ENCODE measurements around the gene DLK2.
"Not testable (repeated sequence)": the region's sequence is repeated elsewhere in the genome, so short reads cannot be mapped to it uniquely, and the experiment has no call there.

Gene DLK2

GRCh38 chr6:43455531-43456428, at the start of gene DLK2:
Gene DLK2, minus strand, starts transcription at chr6:43455548. Its CDS starts 723 bp downstream, at chr6:43454825.
- Histone ChIP-seq H3K4me1 (peaks cover 0 to 11% (median 5%) of the 10 kb centered on the region in 10 experiments; a peak in 6 of 20 replicates), H4K20me1 (peaks cover 0 to 41% (median 9%) of the 10 kb centered on the region in 11 experiments; a peak in 12 of 22 replicates), H3K9me3 (replicated peaks in 1 of 11) (no peaks in the 10 kb centered on the region), H3K4me2 (peak within 1 kb of the TSS; percentile 88 to 100 (median 98)), H3K27ac (no peak within 1 kb of the TSS), H3K9ac (peak within 1 kb of the TSS; percentile 38 to 75 (median 65); a peak in 20 of 22 replicates), H3K27me3 (peaks cover 31 to 48% (median 45%) of the 10 kb centered on the region in 11 experiments), H3K36me3 (peaks cover 5 to 27% (median 21%) of the 10 kb centered on the region in 11 experiments; a peak in 20 of 22 replicates), H3K4me3 (peak within 1 kb of the TSS; percentile 58 to 74 (median 65))
- TF ChIP-seq Cebpa-rat (IDR thresholded peaks at IDR 0.05), result no peak

GRCh38 chr6:43503443-43503842, 48.1 kb upstream of the DLK2 start:
- H3K36me3 ChIP-seq, result peaks cover 67 to 78% (median 76%) of the 10 kb centered on the region in 11 experiments
- H4K20me1 ChIP-seq, result peaks cover 0 to 73% (median 27%) of the 10 kb centered on the region in 11 experiments; a peak in 18 of 22 replicates
- no peak overlapping the region; a peak in 1 of 22 replicates for H3K9ac ChIP-seq
- H3K27me3 ChIP-seq, result peaks cover 11 to 16% (median 14%) of the 10 kb centered on the region in 11 experiments
- no peak overlapping the region for H3K4me3 ChIP-seq
- no peak for TF ChIP-seq Cebpa-rat (IDR thresholded peaks at IDR 0.05)
- H3K4me1 ChIP-seq, result peaks cover 0 to 19% (median 11%) of the 10 kb centered on the region in 10 experiments; a peak in 16 of 20 replicates
- no peak overlapping the region for H3K27ac ChIP-seq
- no peaks in the 10 kb centered on the region for H3K9me3 ChIP-seq (replicated peaks in 1 of 11)
- H3K4me2 ChIP-seq, result no peak overlapping the region

- Histone ChIP-seq H3K4me1 (peaks cover 0 to 15% (median 9%) of the 10 kb centered on the region in 10 experiments; a peak in 12 of 20 replicates), H3K9ac (no peak overlapping the region; a peak in 2 of 22 replicates), H4K20me1 (peaks cover 0 to 69% (median 26%) of the 10 kb centered on the region in 11 experiments; a peak in 18 of 22 replicates), H3K27me3 (peaks cover 3 to 8% (median 6%) of the 10 kb centered on the region in 11 experiments; a peak in 21 of 22 replicates), H3K9me3 (replicated peaks in 1 of 11) (no peaks in the 10 kb centered on the region), H3K4me2 (no peak overlapping the region), H3K4me3 (no peak overlapping the region), H3K27ac (no peak overlapping the region), H3K36me3 (peaks cover 75 to 86% (median 84%) of the 10 kb centered on the region in 11 experiments)
- no peak for TF ChIP-seq Cebpa-rat (IDR thresholded peaks at IDR 0.05)
Measured at GRCh38 chr6:43502666-43503065, 47.3 kb upstream of the DLK2 start.

GRCh38 chr6:43500921-43501320, 45.6 kb upstream of the DLK2 start:
- H4K20me1 ChIP-seq, result peaks cover 3 to 67% (median 21%) of the 10 kb centered on the region in 11 experiments; a peak in 19 of 22 replicates
- no peaks in the 10 kb centered on the region for H3K9me3 ChIP-seq (replicated peaks in 1 of 11)
- no peaks in the 10 kb centered on the region for H3K27me3 ChIP-seq
- H3K4me3 ChIP-seq, result no peak overlapping the region
- peaks cover 3 to 17% (median 10%) of the 10 kb centered on the region in 10 experiments for H3K4me1 ChIP-seq
- H3K9ac ChIP-seq, result peak overlapping the region in 3 of 11 experiments; percentile 11 to 26 (median 17); a peak in 2 of 22 replicates
- TF ChIP-seq Cebpa-rat (IDR thresholded peaks at IDR 0.05), result no peak
- peaks cover 78 to 93% (median 88%) of the 10 kb centered on the region in 11 experiments for H3K36me3 ChIP-seq
- no peak overlapping the region for H3K27ac ChIP-seq
- no peak overlapping the region for H3K4me2 ChIP-seq

- peaks cover 19 to 29% (median 22%) of the 10 kb centered on the region in 10 experiments for H3K4me1 ChIP-seq
- H3K9me3 ChIP-seq (replicated peaks in 1 of 11), result no peaks in the 10 kb centered on the region
- no peak overlapping the region for H3K9ac ChIP-seq
- no peaks in the 10 kb centered on the region for H3K27me3 ChIP-seq
- no peak for TF ChIP-seq Cebpa-rat (IDR thresholded peaks at IDR 0.05)
- no peak overlapping the region for H3K4me2 ChIP-seq
- H3K27ac ChIP-seq, result no peak overlapping the region
- H3K36me3 ChIP-seq, result peaks cover 64 to 82% (median 74%) of the 10 kb centered on the region in 11 experiments
- H4K20me1 ChIP-seq, result peaks cover 17 to 67% (median 29%) of the 10 kb centered on the region in 11 experiments; a peak in 20 of 22 replicates
- no peak overlapping the region for H3K4me3 ChIP-seq
Measured at GRCh38 chr6:43499028-43499815, 43.9 kb upstream of the DLK2 start.

GRCh38 chr6:43498291-43498690, 42.9 kb upstream of the DLK2 start:
- Histone ChIP-seq H3K36me3 (peaks cover 57 to 81% (median 70%) of the 10 kb centered on the region in 11 experiments), H3K9ac (0 out of 22 replicates have a peak overlapping the region, but pooled peaks of 2 of the 11 experiments have one; percentile 16 to 23), H4K20me1 (peaks cover 22 to 71% (median 38%) of the 10 kb centered on the region in 11 experiments; a peak in 20 of 22 replicates), H3K4me1 (peaks cover 19 to 34% (median 26%) of the 10 kb centered on the region in 10 experiments)
- H3K4me3 ChIP-seq; H3K27me3 ChIP-seq; H3K9me3 ChIP-seq (replicated peaks in 1 of 11); H3K27ac ChIP-seq; H3K4me2 ChIP-seq: not testable (repeated sequence)

GRCh38 chr6:43497689-43498088, 42.3 kb upstream of the DLK2 start:
- H3K36me3 ChIP-seq, result peaks cover 51 to 75% (median 68%) of the 10 kb centered on the region in 11 experiments
- H3K4me3 ChIP-seq, result no peak overlapping the region
- no peak overlapping the region for H3K4me2 ChIP-seq
- H4K20me1 ChIP-seq, result peaks cover 16 to 70% (median 41%) of the 10 kb centered on the region in 11 experiments; a peak in 20 of 22 replicates
- H3K9me3 ChIP-seq (replicated peaks in 1 of 11), result no peaks in the 10 kb centered on the region
- peak overlapping the region in 5 of 11 experiments; percentile 11 to 44 (median 17); a peak in 2 of 22 replicates for H3K9ac ChIP-seq
- H3K4me1 ChIP-seq, result peaks cover 19 to 34% (median 26%) of the 10 kb centered on the region in 10 experiments
- TF ChIP-seq Cebpa-rat (IDR thresholded peaks at IDR 0.05), result no peak
- H3K27me3 ChIP-seq, result no peaks in the 10 kb centered on the region
- no peak overlapping the region for H3K27ac ChIP-seq

- H3K4me3 ChIP-seq, result no peak overlapping the region
- peaks cover 45 to 73% (median 66%) of the 10 kb centered on the region in 11 experiments for H3K36me3 ChIP-seq
- no peak for TF ChIP-seq Cebpa-rat (IDR thresholded peaks at IDR 0.05)
- no peak overlapping the region for H3K4me2 ChIP-seq
- no peak overlapping the region for H3K27ac ChIP-seq
- peak overlapping the region in 4 of 11 experiments; percentile 11 to 44 (median 30); a peak in 1 of 22 replicates for H3K9ac ChIP-seq
- H3K4me1 ChIP-seq, result peaks cover 19 to 34% (median 27%) of the 10 kb centered on the region in 10 experiments
- H4K20me1 ChIP-seq, result peaks cover 9 to 70% (median 47%) of the 10 kb centered on the region in 11 experiments; a peak in 20 of 22 replicates
- H3K27me3 ChIP-seq, result no peaks in the 10 kb centered on the region
- no peaks in the 10 kb centered on the region for H3K9me3 ChIP-seq (replicated peaks in 1 of 11)
Measured at GRCh38 chr6:43497129-43497396, 41.7 kb upstream of the DLK2 start.

All from BLaER1 treated with 17β-estradiol and CSF1 and Interleukin-3, amounts not matched to agents 10 nM and 100 nM (cell line).